ENCODE measurements around the gene CDC34.
A peak's percentile ranks its signal among the peaks of the same experiment; 100 is the strongest.

Gene CDC34

GRCh38 chr19:497869-498510 lies 33.6 kb upstream of the CDC34 start:
- DNase-seq = no peak

DNA sequence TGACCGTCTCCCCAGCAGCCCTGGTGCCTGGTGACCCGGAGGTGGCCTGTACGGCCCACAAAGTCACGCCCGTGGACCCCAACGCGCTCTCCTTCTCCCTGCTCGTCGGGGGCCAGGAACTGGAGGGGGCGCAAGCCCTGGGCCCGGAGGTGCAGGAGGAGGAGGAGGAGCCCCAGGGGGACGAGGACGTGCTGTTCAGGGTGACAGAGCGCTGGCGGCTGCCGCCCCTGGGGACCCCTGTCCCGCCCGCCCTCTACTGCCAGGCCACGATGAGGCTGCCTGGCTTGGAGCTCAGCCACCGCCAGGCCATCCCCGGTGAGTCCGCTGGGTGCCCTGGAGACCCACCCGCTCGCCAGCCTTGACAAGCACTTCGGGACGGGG lies 33.1 kb upstream of the CDC34 start:
- DNase-seq = no peak

DNA sequence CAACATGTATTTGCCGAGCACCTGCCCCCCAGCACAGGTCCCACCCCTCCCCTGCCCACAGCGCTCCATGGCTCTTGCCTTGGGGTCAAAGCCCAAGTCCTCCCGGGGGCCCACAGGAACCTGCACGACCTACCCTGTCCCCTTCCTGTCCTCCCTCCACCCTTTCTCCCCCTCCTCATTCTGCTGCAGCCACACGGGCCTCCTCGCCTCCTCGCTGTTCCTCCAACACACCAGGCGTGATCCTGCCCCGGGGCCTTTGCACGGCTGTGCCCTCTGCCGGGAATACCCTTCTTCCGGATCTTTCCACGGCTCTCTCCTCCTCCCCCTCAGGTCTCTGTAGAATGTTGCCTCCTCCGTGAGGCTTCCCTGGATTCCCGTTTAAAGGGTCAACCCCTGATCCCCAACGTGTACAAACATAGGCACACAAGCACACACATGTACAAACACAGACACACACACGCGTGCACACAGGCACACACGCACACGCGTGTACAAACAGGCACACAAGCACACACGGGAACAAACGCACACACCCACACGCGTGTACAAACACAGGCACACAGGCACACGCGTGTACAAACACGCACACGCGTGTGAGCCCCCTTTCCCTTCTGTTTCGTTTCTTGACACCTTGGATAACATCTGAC lies 32.5 kb upstream of the CDC34 start:
- no peak for DNase-seq

- DNase-seq = no peak
Measured at GRCh38 chr19:501646-502045, 29.9 kb upstream of the CDC34 start.

DNA sequence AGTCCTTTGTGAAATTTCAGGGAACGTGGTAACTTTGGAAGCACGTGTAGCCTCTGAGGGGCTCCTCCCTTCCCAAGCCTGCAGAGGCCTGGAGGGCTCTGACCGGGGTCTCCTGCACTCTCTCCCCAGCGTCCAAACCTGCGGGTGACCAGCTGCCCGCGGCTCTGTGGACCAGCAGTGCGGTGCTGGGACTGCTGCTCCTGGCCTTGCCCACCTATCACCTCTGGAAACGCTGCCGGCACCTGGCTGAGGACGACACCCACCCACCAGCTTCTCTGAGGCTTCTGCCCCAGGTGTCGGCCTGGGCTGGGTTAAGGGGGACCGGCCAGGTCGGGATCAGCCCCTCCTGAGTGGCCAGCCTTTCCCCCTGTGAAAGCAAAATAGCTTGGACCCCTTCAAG lies 26.9 kb upstream of the CDC34 start:
- DNase-seq = no peak

- peak; percentile 100 for DNase-seq
Measured at GRCh38 chr19:506404-507285, 24.9 kb upstream of the CDC34 start.

DNA sequence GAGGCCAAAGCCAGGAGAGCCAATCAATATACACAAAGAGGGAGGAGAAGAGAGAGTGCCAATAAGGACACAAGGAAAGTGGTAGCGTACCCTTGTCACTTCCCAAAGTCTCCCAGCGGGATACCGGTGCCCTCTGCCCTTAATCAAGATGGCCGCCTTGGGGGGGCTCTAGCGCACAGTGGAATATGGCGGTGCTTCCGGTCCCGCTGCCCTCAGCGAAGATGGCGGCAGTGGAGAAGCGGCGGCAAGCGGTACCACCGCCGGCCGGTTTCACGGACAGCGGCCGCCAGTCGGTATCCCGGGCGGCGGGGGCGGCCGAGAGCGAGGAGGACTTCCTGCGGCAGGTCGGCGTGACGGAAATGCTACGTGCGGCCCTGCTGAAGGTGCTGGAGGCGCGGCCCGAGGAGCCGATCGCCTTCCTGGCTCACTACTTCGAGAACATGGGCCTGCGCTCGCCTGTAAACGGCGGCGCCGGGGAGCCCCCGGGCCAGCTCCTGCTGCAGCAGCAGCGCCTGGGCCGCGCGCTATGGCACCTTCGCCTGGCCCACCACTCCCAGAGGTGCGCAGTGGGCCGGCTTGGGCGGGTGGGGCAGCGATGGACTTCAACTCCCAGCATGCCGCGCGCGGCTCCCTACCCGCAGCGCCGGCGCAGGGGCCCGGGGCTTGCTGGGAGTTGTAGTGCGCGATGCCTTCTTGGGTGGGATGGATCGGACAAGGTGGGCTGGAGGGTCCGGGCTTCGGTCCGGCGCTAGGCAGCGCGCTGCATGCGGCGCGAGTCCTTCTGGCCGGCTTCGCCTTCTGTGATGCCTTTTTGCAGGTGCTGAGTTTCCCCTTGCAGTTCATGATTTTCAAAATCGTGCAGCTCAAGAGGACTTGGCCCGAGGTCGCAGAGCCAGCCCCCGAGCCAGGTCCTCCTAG lies 24.0 kb upstream of the CDC34 start, which contains the start of gene TPGS1:
Gene TPGS1 (plus strand): TSS at position 212 of the 918 bp plus-strand sequence. CDS start 10 bp downstream, at position 222.
- peak; percentile 91 for DNase-seq

DNA sequence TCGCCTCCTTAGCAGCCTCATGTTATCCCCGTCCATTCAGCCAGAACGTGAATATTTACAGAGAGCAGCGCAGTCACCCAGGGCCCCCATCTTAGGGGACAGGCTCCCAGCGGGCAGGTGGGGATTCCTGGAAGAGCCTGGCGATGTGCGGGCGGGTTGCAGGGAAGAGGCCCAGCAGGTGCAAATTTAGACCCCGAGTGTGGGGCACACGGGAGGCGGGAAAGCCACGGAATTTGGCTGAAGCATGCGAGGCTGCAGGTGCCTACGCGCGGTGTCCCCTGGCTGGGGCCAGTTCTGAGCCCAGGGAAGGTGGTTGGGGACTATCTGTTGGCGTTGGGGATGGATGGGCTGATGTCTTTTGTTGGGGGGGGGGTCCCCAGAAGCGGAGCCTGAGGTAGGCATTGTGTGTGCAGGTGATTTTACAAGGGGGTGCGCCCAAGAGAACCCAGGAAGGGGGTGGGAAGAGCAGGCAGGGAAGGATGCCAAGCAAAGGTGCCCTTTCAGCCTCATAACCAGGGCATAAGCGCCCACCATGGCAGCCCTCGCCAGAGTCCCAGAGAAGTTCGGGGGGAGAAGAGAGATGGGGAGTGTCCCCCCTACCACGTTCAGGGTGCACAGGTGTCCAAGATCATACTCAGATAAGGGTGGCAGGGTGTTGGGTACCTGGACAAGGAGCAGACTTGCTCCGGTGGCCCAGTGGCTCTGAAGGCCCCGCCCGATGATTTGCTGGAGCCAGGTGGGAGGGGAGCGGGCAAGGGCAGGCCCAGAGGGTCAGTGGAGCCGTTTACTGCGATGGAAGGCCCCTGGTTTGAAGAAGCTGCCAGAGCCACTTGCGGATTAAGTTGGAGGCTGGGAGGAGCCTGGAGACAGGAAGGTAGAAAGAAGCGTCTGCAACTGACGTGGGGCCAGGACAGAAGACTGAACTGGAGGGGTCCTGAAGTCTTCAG lies 23.1 kb upstream of the CDC34 start:
- no peak for DNase-seq

- DNase-seq = peak; percentile 96
Measured at GRCh38 chr19:510606-511100, 20.9 kb upstream of the CDC34 start.

DNA sequence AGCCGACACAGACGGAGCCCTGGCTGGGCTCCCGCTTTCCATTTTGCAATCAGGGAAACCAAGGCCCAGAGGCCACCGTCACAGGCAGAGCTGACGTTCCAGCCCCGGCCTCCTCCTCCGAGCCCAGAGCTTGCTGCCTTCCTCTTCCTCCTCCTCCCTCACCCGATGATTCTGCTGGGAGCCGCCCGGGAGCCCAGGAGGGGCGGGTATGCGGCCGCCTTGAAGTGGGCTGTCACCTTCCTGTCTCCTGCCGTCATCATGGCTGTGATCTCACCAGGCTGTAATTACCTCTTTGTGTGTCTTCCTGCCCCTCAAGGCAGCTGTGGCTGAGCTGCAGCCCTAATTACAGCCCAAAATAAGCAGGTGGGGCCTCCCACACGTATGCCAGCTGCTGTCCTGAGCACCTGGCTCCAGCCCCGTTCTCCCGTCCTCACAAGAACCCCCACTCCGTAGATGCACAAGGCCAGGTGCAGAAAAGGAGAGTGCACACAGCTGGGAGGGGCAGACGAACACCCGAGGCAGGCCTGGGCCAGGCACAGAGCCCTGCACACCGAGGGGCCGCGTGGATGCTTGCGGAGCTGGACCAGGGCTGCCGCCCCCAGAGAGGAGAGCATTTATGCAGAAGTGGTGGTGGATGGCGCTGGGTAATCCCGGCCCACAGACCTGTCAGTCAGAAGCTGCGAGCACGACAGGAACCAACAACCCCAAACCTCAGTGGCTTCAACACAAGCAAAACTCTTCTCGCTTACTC lies 20.3 kb upstream of the CDC34 start:
- DNase-seq = peak; percentile 77

GRCh38 chr19:512547-513365 lies 18.8 kb upstream of the CDC34 start:
- DNase-seq = peak; percentile 36

DNA sequence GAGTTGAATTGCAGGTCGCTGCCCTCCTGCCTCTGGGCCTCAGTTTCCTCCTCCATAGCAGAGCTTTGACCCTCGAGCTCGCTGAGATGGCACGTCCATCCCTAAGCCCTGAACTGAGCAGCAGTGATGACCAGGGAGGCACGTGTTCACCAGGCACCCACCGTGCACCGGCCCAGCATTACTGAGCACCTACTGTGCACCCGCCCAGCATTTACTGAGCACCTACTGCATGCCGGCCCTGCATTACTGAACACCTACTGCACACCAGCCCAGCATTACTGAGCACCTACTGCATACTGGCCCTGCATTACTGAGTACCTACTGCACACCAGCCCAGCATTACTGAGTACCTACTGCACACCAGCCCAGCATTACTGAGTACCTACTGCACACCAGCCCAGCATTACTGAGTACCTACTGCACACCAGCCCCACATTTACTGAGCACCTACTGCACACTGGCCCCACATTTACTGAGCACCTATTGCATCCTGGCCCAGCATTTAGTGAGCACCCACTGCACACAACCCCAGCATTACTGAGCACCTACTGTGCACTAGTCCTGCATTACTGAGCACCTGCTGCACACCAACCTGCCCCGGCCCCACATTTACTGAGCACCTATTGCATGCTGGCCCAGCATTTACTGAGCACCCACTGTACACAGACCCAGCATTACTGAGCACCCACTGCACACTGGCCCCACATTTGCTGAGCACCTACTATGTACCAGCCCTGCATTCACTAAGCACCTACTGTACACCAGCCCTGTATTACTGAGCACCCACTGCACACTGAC lies 18.0 kb upstream of the CDC34 start:
- DNase-seq = no peak

DNA sequence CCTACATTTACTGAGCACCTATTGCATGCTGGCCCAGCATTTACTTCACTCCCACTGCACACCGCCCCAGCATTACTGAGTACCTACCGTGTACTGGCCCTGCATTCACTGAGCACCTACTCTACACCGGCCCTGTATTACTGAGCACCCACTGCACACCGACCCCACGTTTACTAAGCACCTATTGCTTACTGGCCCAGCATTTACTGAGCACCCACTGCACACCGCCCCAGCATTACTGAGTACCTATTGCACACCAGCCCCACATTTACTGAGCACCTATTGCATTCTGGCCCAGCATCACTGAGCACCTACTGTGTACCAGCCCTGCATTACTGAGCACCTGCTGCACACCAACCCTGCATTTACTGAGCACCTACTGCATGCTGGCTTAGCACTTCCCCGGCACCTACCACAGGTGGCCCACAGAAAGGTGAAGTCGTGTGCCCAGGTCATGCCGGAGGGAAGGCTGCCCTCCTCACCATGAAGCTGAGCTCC lies 17.3 kb upstream of the CDC34 start:
- DNase-seq = no peak

- peak; percentile 37 for DNase-seq
Measured at GRCh38 chr19:517721-518597, 13.6 kb upstream of the CDC34 start.

GRCh38 chr19:518598-519231 lies 12.8 kb upstream of the CDC34 start:
- DNase-seq = peak; percentile 51

DNA sequence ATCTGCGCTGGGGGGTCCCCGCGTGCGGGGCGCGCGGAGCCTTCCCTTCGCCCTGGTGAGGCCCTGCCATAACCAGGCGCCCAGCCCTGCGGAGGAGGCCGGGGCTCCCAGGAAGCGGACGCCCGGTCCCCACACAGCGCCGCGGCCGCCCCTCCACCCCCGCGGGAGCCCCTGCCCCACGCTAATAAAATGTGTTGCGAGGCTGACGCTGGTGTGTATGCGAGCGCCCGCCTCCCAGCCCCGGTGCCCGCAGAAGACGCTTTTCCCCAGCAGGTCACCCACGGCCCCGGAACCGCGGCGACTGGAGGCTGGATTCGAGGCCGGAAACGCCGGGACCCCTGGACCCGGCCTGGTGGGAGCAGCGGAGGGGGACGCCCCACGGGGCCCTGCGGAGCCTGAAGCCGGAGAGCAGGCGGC lies 12.1 kb upstream of the CDC34 start:
- no peak for DNase-seq

DNA sequence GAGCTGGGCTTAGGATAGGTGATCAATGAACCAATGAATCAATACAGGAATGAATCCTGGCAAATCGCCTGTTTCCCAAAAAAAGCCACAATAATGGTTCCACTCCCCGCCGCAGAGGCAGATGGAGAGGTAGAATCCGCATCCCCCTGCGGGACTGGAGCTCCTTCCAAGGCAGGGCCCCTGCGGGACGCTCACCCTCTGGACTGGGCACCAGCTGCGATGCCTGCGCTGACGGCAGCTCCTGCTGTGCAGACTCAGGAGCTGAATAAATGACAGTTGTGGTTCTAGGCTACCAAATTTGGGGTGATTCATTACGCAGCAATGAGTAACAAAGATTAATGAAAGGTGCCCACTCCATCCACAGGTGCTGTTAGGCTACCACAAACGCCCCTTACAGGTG lies 8.8 kb upstream of the CDC34 start:
- no peak for DNase-seq

Measured in hematopoietic multipotent progenitor cell treated with erythropoietin and hydrocortisone succinate and interleukin-3 and kit ligand, for 4 days (in vitro differentiated cells).